Nephron (organoid): ENCODE measurements around the gene EVC.

ENCODE experiments used
- H3K27ac Mint-ChIP-seq, 3 experiments: 2 replicates each; pipeline ENCODE4 v1.8.0; 2020; ENCODE audit warnings: mixed read lengths in 3 of 3, mild to moderate bottlenecking in 2 of 3, moderate library complexity in 1 of 3
- H3K27me3 Mint-ChIP-seq: 2 replicates; pipeline ENCODE4 v1.8.0; 2021; ENCODE audit warnings: low read depth, mild to moderate bottlenecking, moderate library complexity, mixed read lengths
- H3K36me3 Mint-ChIP-seq: 2 replicates; pipeline ENCODE4 v1.8.0; 2020; ENCODE audit warnings: low read depth, mixed read lengths
- H3K4me1 Mint-ChIP-seq: 2 replicates; pipeline ENCODE4 v1.8.0; 2020; ENCODE audit warnings: mixed read lengths
- H3K4me3 Mint-ChIP-seq, 3 experiments: 2 replicates each; pipeline ENCODE4 v1.8.0; 2020; ENCODE audit warnings: mild to moderate bottlenecking in 3 of 3, mixed read lengths in 3 of 3, moderate library complexity in 2 of 3
- H3K9me3 Mint-ChIP-seq: 2 replicates; pipeline ENCODE4 v1.8.0; 2020; ENCODE audit warnings: mixed read lengths
- TF ChIP-seq, protein P1 (sequence below), 3 experiments: fragments of 200-600 bp; sonication (generic); IDR thresholded peaks; one replicate each; pipeline ENCODE4 v1.5.0; 2021; ENCODE audit warnings: antibody characterized with exemption in 3 of 3; ENCODE audit not compliant: unreplicated experiment in 3 of 3

EVC gene

DNA sequence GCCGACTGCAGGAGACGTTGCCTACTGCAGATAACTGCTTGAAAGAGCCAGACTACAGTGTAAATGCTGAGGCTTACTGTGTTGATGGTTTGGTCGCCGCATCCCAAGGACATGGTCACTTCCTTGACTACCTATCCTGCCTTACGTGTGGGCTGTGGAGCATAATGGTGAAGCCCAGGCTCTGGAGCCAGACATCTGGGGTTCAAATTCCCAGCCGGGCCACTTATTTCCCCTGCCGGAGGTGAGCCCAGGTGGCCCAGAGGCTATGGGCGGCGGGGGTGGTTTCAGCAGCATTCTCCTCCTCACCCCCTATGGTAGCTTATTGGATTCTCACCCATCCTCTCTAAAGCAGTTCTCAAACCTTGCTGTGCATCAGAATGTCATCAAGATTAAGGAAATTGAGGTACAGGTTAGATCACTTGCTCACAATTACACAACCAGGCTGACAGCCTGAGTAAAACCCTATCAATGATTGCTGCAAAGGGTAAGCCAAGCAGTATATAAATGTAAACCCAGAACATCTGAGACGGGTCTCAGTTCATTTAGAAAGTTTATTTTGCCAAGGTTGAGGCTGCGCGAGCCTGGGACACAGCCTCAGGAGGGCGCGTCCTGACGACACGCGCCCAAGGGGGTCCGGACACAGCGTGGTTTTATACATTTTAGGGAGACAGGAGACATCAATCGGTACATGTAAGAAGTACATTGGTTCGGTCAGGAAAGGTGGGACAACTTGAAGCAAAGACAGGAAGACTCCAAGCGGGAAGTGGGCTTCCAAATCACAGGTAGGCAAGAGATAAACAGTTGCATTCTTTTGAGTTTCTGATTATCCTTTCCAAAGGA lies 48.5 kb downstream of the EVC start:
- peaks cover 45% of the 10 kb centered on the region for H3K36me3 Mint-ChIP-seq

DNA sequence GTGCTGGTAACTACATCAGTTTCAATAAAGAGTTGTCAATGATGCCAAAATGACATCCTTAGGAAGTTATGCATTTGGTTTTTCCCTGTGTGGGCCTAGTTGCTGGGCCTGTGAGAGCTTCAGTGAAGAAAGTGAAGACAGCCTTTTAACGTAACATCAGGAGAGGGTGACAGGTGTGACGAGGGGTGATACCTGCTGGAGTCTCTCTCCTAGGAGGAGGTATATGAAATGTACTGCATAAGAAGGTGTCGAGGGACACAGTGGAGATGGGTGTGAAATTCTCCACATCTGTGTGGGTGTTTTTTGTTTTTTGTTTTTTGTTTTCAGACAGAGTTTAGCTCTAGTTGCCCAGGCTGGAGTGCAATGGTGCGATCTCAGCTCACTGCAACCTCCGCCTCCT lies 49.2 kb downstream of the EVC start:
- TF ChIP-seq, protein P1, sequence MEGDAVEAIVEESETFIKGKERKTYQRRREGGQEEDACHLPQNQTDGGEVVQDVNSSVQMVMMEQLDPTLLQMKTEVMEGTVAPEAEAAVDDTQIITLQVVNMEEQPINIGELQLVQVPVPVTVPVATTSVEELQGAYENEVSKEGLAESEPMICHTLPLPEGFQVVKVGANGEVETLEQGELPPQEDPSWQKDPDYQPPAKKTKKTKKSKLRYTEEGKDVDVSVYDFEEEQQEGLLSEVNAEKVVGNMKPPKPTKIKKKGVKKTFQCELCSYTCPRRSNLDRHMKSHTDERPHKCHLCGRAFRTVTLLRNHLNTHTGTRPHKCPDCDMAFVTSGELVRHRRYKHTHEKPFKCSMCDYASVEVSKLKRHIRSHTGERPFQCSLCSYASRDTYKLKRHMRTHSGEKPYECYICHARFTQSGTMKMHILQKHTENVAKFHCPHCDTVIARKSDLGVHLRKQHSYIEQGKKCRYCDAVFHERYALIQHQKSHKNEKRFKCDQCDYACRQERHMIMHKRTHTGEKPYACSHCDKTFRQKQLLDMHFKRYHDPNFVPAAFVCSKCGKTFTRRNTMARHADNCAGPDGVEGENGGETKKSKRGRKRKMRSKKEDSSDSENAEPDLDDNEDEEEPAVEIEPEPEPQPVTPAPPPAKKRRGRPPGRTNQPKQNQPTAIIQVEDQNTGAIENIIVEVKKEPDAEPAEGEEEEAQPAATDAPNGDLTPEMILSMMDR (IDR thresholded peaks at IDR 0.05; ENCODE audit: unreplicated experiment in 3 of 3) = no peak
- no peaks in the 10 kb centered on the region for H3K4me1 Mint-ChIP-seq
- no peak overlapping the region for H3K27ac Mint-ChIP-seq
- H3K36me3 Mint-ChIP-seq = peaks cover 43% of the 10 kb centered on the region
- H3K9me3 Mint-ChIP-seq = peaks cover 3% of the 10 kb centered on the region
- H3K4me3 Mint-ChIP-seq = no peak overlapping the region
- no peaks in the 10 kb centered on the region for H3K27me3 Mint-ChIP-seq

More for the DNA sequence above, 48.5 kb downstream of the EVC start:
- H3K27ac Mint-ChIP-seq = no peak overlapping the region
- H3K4me1 Mint-ChIP-seq = no peaks in the 10 kb centered on the region
- H3K27me3 Mint-ChIP-seq = no peaks in the 10 kb centered on the region
- TF ChIP-seq, protein P1 (IDR thresholded peaks at IDR 0.05; ENCODE audit: unreplicated experiment in 3 of 3) = no peak
- H3K9me3 Mint-ChIP-seq = peaks cover 3% of the 10 kb centered on the region
- no peak overlapping the region for H3K4me3 Mint-ChIP-seq

DNA sequence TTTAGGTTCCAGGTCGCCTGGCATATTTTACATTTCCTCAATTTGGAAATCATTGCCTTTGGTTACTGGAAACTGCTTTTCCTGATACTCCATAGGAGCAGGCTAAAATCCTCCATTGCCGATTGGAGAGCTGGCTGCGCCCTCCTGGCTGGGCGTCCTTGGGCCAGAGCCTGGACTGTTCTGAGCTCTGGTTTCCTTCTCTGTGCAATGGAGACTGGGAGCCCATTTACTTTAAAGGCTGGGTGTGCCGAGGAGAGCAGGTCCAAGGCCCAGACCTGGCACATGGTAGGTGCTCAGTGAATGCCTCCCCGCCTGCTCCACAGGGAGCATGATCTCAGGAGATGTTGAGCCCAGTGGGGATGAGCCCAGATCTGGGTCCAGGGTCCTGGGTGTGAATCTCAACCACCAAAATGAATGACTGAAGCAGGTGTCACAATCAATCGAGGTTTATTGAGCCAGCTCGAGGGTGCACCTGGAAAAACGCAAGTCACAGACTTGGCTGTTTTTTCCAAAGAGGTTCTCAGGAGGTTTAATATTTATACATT lies 50.0 kb downstream of the EVC start:
- no peak overlapping the region for H3K4me3 Mint-ChIP-seq
- no peaks in the 10 kb centered on the region for H3K4me1 Mint-ChIP-seq
- peaks cover 37% of the 10 kb centered on the region for H3K36me3 Mint-ChIP-seq
- H3K9me3 Mint-ChIP-seq = peaks cover 3% of the 10 kb centered on the region
- TF ChIP-seq, protein P1 (IDR thresholded peaks at IDR 0.05; ENCODE audit: unreplicated experiment in 3 of 3) = no peak
- H3K27me3 Mint-ChIP-seq = no peaks in the 10 kb centered on the region
- H3K27ac Mint-ChIP-seq = no peak overlapping the region

DNA sequence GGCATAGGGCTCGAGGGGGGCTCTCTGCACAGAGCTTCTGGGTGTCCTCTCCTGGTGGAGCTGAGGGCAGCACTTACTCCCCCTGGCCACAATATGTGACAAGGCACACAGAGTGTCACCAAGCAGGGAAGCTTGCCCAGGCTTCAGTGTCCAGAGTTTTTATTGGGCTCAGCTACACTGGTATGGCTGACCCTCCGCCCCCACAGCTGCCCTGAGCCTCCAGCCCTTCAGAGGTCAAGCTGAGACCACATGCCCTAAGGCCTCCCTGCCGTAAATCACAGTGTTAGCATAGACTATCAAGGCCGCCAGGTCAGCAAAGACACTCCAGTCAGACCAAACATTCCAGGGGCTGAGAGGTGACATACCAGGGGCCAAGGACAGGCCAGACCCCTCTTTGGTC lies 59.0 kb downstream of the EVC start:
- Mint-ChIP-seq H3K27ac (no peak overlapping the region), H3K4me3 (no peak overlapping the region), H3K4me1 (no peaks in the 10 kb centered on the region), H3K9me3 (peaks cover 19% of the 10 kb centered on the region), H3K36me3 (peaks cover 52% of the 10 kb centered on the region), H3K27me3 (no peaks in the 10 kb centered on the region)
- TF ChIP-seq, protein P1 (IDR thresholded peaks at IDR 0.05; ENCODE audit: unreplicated experiment in 3 of 3) = no peak

DNA sequence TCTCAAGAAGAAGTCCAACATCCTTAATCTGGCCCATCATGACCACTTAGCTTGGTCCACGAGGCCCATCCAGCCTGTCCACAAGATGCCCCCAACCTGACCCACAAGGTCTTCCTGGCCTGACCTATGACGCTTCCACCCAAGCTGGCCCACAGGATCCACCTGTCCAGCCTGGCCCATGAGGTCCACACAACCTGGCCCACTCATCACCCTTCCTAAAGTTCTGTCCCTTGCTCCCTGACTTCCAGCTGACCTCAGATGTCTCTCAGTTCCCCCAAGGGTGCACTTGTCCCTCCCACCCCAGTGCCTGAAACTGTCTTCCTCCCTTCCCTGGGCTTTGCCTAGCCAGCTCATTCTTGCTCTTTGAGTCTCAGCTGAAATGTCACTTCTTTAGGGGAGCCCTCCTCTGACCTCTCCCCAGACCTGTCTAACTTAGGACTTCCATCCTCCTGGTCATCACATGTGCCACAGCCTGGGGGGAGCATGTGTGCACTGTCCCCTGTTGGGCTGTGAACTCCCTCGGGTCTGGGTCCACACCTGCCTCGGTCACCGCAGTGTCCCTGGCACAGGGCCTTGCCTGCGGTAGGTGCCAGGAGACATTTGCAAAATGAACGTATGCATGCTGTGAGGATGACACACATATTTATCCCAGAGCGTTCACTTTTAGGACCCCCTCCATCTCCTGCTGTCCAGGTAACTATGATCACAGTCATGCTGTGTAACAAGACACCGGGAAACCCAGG lies 61.7 kb downstream of the EVC start:
- Mint-ChIP-seq H3K4me3 (no peak overlapping the region), H3K27ac (no peak overlapping the region), H3K36me3 (peaks cover 76% of the 10 kb centered on the region), H3K9me3 (peaks cover 39% of the 10 kb centered on the region), H3K27me3 (no peaks in the 10 kb centered on the region), H3K4me1 (no peaks in the 10 kb centered on the region)
- TF ChIP-seq, protein P1 (IDR thresholded peaks at IDR 0.05; ENCODE audit: unreplicated experiment in 3 of 3) = no peak
